NCI-H1092 treated with DMSO at 0.1 percent for 48 hours (cell line): Measurements from ENCODE around the gene AKAP6.

Source experiments
- DNase-seq: peaks from one replicate; lab custom pipeline; 2025; lab: John Stamatoyannopoulos, UW

The AKAP6 gene

GRCh38 chr14:32623300-32624093 is 294.4 kb downstream of the AKAP6 start:
- DNase-seq: no peak

DNA sequence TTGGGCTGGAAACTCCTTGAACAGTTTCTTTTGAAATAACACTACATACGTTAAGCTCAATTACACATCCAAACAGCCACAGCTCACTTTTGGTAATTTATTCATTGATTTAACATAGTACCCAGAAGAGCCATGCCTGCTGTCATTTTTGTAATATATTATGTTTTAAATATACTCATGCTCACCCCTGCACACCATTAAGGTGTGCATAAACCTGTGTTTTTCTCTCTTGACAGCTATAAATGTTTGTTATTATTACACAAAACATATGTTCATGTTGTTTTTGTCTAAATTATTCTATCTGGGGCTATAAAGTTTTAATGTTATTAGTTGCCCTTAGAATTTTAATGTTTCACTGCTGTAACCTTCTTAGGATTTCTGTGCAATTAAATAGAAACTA is 296.1 kb downstream of the AKAP6 start:
- no peak for DNase-seq

- peak; percentile 2 for DNase-seq
These were observed 298.6 kb downstream of the AKAP6 start for GRCh38 chr14:32627545-32628298.

DNA sequence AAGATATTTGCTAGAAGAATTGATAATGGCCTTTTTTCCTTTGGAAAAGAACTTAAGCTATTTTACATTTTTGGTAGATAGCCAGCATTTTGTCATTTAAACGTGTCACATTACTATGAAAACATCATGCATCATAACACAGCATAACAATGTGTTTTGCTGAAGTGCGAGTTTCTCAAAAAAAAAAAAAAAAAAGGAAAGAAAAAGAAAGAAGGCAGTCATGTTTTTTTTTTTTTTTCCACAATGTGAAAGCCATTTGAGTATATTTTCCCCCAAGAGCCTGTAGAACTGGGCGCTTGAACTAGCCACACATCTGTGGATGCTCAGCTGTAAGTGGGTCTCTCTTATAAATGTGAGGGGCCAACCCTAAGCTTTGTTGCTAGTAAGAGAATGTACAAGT is 300.1 kb downstream of the AKAP6 start:
- no peak for DNase-seq

GRCh38 chr14:32630701-32631100 is 301.6 kb downstream of the AKAP6 start:
- no peak for DNase-seq

- no peak for DNase-seq
These were observed 304.2 kb downstream of the AKAP6 start for GRCh38 chr14:32633224-32633859.

DNA sequence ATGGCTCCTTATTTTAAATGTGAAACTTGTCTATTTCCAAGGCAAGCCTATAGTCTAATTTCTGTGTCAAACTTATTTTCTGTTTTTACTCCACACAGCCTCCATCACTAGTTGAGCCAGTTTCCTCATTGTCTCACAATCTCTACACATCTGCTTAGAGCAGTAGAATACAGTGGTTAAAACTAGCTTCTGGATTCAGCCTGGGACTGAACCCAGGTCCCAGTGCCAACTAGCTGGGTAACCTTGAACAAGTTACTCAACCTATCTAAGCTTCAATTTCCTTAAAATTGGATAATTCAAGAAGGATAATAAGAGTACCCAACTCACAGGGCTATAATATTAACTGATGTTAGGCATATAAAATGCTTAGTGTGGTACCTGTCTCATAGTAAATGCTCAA is 304.8 kb downstream of the AKAP6 start:
- DNase-seq: no peak

GRCh38 chr14:32635061-32635719 is 306.1 kb downstream of the AKAP6 start:
- no peak for DNase-seq

DNA sequence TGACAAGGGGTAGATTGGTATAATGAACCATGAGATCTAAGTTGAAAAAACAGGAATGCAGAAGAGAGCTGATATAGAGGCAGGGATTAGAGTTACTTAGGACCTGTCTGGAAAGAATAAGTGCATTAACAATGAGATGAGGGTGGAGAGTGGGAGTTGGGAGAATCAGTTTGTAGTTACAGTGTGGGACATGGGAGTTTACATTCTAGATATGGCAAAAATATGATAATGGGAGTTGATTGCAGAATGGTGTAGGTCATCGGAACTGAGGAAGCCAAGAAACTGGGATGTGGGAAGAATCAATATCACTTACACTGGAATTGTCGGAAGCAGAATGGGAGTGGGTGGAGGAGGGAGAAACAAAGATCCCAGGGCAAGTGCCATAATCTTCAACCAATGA is 308.5 kb downstream of the AKAP6 start:
- no peak for DNase-seq

- no peak for DNase-seq
These were observed 310.1 kb downstream of the AKAP6 start for GRCh38 chr14:32639208-32639607.

DNA sequence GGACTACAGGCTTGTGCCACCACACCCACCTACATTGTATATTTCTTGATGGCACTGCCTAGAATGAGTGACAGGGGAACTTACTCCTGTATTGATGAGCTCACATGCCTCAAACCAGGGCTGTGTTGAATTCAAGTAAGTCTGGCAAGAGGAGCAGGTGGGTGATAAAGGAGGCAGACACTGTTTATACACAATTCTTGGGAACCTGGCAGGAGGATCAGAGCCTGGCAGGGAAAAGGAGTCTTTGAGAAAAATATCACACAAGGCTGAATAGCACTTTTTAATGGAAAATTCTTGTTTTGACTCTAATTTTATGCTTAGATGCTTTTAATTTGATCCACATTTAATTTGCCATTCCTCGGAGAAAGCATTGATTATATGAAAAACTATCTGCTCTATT is 316.5 kb downstream of the AKAP6 start:
- no peak for DNase-seq

DNA sequence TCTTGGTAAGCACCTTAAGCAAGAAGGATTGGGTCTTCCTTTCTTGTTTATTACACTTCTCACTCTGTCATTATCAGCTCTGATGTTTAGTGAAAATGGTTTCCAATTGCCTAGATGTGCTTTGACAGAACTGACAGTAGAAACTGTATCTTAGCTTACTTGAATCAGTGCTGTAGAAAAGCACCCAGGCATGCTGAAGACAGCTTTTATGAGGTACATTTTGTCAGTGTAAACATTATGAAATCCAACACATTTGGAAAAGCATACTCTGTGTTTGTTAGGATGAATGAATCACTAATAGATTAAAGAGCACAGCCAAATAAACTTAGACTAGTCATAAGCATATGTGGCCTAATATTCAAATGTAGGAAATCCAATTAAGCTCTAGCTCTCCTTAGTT is 319.3 kb downstream of the AKAP6 start:
- no peak for DNase-seq

GRCh38 chr14:32650030-32650429 is 320.9 kb downstream of the AKAP6 start:
- no peak for DNase-seq

GRCh38 chr14:32650665-32651064 is 321.6 kb downstream of the AKAP6 start:
- no peak for DNase-seq

GRCh38 chr14:32654106-32654505 is 325.0 kb downstream of the AKAP6 start:
- DNase-seq: no peak

GRCh38 chr14:32656601-32657000 is 327.5 kb downstream of the AKAP6 start:
- DNase-seq: no peak

DNA sequence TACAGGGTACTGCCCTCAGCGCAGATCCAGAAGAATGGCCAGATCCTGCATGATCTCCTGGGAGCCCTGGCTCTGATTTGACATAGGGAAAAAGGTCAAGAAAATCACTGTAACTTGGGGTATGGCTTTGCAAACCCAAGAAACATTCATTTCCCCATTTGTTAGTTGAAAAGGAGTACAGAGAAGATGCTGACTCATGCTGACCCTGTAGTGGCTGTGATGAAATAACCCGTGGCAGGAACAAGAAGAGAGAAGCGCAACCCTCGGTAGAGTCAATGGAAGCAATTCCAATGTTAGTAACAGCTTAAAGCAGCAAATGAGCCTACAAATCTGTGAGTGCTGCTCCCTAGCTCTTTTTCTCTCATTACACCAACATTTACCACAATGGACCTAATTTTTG is 328.0 kb downstream of the AKAP6 start:
- no peak for DNase-seq

DNA sequence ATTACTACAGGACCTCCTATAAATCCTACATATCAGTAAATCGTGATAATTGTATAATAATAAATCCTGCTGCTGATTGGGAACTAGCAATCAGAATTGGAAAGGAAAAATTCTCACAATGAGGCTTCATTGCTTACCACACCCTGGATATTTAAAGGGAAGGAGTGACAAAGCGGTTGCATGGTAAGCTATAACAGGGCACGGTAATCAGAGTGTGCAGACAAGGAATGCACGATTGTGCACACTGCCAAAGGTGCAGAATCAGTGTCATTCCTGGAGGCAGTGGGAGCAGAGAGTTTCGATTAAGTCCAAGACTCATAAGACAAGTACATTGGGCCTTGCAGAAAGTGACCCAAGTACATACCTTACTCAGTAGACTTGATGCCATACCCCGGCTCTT is 332.1 kb downstream of the AKAP6 start:
- no peak for DNase-seq

GRCh38 chr14:32662211-32662610 is 333.1 kb downstream of the AKAP6 start:
- no peak for DNase-seq

DNA sequence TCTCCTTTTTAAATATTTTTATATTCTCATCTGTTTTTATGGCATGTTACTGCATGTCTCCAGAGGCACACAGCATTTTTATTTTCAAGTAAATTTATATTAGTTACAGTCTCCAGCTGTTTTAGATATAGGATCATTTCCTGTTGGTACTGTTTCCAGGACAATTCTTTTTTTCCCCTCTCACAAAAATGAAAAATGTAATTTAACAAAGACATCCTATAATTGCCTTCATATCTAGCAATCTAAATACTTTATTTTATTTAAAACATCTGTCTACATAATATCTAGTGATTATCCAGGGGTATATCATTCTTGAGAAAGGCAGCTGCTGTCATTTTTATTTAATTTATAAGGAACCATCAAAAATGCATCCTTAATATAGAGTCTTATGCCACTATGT is 337.2 kb downstream of the AKAP6 start:
- DNase-seq: no peak

DNA sequence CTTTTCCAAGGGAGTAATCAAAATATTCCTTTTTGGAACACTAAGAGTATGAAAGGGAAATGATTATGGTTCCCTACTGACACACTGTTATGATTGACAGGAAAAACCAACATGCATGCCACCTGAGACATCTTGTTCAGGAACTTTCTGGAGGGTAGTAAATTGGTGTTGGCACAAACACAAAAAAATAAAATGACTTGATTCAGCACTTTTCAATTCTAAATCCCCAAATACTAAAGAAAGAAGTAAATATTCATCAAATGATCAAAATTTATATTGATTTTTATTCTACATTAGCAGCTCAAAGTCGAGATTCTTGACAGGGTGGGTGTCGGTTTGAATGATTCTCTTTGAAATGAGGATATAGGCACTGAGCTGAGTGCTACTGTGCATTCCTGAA is 338.2 kb downstream of the AKAP6 start:
- DNase-seq: no peak

GRCh38 chr14:32667791-32668190 is 338.7 kb downstream of the AKAP6 start:
- DNase-seq: no peak

GRCh38 chr14:32669391-32669790 is 340.3 kb downstream of the AKAP6 start:
- DNase-seq: no peak
